GM21447 (cell line): ENCODE data around the gene SLC45A1.

Experiments
- ATAC-seq: cut with Tn5 transposase; IDR thresholded peaks from one replicate; pipeline ENCODE4 v1.9.1; 2021; ENCODE audit not compliant: unreplicated experiment

Gene SLC45A1

DNA sequence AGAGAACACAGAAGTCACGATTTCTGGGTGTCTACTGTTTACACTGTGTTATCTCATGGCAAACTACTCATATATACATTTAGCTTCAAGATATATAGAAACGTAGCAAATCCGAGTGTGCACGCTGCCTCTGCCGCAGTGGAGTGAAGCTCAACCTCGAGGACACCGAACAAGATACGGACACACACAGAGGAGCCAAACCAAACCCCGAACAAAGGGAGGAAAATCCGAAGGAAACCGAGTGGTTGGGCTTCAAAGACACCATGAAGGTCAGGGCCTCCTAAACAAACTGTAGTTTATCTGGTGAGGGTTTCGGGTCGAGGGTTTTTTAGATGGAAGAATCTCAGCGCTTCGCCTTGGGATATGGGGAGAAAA lies 34.5 kb downstream of the SLC45A1 start:
- ATAC-seq: no peak

DNA sequence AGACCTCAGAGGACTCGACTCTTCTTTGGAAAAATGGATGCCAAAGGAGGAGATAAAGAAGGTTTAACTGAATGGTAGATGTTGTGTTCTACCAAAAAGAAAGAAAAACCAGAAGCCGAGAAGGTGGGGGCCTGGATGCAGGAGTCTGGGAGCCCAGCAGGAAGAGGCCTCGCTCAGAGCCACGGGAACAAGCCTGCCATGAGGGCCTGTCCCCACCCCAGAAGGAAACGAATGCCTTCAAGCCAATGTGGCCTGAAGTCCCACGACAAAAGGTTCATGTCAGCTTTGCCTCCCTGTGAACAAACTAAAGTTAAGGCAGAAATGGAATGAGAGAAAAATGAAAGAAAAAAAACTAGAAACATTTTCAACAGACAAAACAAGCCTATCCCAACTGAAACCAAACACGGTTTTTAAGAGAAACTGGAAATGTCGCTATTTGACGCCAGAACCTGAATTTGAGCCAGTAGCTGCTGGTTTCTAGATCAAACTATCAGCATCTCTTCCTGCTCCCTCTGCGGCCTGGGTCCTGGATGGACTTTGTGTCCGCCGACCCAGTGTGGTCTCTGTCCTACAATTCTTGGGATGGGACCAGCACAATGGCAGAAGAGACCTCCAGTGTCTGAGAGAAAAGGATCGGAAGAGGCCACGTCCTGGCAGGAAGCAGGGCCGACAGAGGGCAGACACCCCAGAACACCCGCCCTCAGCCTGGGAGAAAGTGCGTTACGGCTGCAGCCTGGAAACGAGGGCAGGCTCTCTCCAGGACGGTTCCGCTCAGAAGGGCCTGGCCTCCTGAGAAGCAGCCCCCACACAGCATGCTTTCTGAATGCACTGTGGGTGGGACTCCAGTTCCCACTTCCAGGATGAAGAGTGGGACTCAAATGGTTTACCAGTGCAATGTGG lies 35.2 kb downstream of the SLC45A1 start:
- no peak for ATAC-seq

DNA sequence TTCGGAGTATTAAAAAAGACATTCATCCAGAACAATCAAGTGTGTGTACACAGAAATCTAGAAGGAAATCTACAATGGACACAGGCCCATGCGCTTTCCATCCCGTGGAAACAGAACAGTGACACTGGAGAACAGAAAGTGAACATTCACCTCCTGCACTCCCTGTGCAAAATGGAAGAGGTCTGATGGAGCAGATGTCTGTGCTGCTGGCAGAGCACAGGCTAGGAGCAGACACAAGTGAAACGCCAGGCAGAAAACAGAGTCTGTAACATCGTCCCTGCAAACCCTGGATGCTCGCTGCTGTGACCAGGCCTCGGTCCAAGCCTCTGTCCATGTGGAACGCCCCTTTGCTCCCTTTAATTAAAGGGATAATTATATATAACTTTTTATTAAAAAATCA lies 36.1 kb downstream of the SLC45A1 start:
- no peak for ATAC-seq

GRCh38 chr1:8355439-8356255 lies 37.7 kb downstream of the SLC45A1 start:
- no peak for ATAC-seq

DNA sequence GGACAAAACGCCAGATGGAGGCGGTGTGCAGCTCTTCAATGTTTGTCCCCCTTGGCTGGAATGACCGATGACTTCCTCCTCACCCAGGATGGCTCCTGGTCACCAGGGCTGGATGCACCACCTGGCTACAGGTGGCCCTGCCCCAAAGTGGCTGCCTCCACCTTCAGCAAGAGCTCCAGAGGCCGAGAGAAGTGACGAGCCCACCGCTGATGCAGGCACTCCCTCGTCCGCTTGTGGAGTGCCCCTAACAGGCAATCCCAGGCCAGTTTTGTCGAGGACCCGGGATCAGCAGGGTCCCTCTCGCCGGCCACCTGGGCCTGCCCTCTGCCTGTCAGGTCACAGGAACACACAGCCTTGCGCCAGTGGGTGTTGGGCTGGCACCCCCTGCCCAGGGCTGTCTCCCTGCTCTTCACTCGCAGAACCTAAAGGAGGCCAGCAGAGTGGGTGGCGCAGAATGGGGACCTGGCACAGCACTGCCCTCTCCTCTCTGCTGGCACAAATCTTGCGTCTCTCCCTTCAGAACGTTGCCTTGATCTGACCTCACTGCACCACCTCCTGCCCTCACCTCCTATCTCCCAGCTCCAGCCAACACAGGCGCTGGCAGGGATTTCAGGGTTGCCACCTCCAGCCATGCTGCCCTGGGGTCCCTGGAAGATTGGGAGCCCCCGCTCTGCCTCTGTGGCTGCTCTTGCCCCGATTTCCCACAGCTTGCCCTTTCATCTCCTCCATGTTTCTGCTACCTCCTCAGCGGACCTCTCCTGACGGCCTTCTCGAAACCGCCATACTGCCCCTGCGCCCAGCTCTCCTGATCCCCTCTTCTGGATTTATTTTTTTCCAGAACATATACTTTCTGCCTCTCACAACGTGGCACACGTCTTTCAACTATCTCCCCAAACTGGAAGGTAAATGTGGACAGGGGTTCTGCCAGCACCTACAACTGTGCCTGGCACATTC lies 38.6 kb downstream of the SLC45A1 start:
- no peak for ATAC-seq

- no peak for ATAC-seq
Measured at GRCh38 chr1:8357329-8358101, 39.6 kb downstream of the SLC45A1 start.

DNA sequence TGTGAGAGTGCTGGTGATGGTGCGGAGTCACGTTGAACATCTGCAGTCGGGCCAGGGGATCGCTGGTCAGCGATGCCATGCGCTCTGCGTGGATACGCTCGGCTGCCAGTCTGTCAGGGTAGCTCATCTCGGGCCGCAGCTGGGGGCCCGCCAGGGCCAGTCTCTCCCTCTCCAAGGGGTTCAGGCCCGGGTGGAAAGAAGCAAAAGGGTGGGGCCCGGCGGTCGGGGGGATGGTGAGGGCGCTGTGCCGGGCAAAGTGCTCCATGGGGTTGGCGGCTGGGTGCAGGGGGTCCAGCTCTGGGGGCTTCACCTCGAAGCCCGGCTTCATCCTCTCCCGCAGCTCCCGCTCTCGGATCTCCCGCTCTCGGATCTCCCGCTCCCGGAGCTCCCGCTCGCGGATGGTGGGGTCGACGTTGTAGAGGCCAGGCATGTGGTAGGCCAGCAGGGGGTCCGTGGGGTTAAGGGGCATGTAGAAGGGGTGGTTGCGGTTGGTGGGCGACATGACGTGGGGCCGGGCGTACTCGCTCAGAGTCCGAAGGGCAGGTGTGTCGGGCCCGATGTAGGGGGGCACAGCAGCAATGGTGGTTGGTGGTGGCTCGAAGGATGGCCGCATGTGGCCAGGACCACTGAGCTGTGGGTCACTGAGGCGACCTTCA lies 40.5 kb downstream of the SLC45A1 start:
- ATAC-seq: no peak

GRCh38 chr1:8358897-8359616 lies 41.1 kb downstream of the SLC45A1 start:
- no peak for ATAC-seq

DNA sequence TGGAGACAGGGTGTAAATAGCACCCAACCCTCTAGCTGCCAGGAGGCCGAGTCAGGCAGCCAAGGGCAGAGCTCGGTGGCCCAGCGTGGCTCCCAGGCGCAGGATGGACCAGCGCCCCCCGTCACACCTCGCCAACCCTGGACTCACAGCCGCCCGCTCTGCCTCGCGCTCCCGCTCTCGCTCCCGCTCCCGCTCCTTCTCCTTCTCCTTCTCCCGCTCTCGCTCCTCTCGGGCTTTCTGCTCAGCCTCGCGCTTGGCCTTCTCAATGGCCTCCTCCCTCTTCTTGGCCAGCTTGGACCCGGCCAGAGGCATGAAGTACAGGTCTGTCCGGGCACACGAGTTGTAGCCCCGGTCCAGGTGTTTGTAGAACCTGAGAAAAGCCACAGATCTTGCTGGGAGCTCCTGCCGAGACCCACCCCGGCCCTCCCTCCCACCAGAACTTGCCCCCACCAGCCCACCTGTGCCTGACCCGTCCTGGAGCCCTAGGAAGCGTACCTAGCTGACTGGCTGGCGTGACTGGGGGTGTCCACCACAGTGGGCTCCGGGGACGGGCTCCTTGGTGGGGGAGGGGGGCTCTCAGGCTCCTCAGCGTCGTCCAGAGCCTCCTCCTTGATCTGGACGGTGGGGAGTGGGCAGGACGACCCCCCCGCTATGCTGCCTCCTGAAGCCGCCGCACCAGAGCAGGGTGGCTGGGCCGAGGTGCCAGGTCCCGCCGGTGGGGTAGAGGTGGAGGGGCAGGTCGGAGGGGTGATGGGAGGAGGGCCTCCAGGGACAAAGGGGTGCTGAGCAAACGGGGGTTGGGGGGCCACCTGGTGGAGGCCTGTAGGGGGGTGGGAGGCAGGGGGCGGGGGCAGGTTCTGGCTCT lies 41.9 kb downstream of the SLC45A1 start:
- no peak for ATAC-seq

DNA sequence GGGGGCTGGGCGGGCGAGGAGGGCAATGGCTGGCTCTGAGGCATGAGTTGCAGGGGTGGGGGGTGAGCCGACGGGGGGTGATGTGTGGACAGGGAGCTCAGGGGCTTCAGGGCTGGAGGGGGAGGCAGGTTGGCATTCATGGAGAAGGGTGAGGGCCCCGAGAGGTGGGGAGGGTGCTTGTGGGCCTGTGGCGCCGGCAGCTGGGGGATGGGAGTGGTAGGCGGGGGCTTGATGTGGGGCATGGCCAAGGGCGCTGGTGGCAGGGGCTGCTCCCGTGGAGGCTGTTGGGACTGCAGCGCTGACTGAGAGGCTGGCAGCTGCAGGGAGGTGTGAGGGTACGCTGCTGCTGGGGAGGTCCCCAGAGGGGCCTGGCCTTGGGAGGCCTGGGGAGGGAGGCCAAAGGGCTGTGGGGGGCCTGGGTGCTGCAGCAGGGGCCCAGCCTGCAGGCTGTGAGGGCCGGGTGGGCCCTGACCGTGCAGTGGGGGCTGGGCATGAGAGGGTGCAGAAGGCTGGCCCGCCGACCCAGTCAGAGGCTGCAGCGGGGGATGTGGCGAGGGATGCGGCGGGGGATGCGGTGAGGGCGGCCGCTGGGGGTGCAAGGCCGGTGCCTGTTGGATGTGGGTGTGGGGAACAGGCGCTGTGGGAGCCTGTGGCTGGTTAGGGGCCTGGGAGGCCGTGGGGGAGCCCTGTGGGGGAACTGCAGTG lies 42.7 kb downstream of the SLC45A1 start:
- no peak for ATAC-seq

DNA sequence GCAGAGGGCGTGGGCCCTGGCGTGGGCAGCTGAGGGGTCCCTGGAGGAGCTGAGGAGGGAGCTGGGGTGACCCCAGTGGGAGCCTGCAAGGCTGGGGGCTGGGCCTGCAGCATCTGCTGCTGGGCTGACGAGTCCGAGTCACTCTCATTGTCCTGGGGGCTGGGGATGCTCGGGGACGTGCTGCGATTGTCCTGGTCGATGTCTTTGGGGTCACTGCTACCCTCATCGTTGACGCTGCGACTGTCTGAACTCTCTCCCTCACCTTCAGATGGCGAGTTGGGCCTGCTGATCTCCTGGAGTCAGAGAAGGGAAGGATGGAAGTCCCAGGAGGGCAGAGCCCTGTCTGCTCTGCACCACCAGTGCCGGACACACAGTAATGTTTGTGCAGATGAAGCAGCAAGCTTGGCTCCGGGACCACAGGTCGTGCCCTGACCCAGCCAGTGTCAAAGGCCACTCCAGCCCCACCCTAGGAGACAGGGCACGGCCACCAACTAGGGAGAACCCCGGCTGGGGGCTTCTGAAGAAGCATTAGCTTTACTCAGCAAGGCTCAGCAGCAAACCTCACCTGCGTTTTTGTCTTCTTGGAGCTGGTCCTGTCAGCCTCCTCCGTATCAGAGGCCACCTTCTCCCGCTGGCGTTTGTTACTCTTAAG lies 43.4 kb downstream of the SLC45A1 start:
- no peak for ATAC-seq

GRCh38 chr1:8362701-8363101 lies 44.8 kb downstream of the SLC45A1 start:
- no peak for ATAC-seq

DNA sequence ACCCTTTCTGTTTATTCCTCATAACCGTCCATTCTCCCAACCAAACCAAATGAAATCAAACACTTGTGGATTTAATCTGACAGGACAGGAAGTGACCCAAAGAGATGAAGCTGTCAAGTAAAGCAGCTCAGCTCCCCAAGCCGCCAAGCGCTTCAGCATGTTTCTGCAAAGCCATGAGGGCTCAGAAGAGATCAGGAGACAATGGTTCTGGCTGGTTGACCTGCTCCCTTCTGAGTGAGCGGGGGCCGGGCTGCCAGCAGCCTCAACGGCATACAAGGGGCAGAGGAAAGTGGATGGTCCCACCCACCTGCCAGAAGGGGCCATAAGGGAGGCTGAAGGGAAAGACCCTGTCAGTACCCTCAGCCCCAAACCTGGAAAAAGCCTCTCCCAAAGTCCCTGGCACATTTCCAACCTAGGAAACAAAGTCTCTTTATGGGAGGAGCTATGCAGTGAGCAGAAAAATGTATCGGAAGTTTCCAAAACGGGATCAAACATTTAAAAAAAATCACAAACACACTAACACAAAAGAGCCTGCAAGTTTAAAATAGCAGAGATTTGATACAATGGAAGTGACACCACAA lies 45.4 kb downstream of the SLC45A1 start:
- no peak for ATAC-seq

DNA sequence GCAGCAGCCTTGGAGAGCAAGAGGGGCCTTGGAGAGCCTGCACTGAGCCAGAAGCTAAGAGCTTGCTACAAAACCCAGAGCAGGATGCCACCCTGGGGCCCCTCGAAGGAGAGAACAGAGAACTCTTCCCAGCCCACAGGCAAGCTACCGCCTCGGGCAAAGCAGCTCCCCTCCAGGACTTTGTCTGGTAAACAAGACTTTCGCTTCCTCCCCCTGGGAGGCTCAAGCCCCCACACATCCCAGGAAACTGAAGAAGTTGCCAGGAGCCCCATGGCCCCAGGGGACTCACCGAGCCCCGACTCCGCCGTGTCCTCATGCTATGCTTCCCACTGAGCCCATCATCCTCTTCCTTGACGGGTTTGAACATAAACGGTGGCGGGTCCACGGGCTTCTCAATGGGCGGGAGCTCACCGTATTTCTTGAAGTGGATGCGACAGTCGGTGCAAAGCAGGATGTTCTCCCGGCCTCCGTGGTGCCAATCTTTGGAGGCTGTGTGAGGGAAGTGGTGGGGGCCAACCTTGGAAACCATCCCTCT lies 45.9 kb downstream of the SLC45A1 start:
- no peak for ATAC-seq

DNA sequence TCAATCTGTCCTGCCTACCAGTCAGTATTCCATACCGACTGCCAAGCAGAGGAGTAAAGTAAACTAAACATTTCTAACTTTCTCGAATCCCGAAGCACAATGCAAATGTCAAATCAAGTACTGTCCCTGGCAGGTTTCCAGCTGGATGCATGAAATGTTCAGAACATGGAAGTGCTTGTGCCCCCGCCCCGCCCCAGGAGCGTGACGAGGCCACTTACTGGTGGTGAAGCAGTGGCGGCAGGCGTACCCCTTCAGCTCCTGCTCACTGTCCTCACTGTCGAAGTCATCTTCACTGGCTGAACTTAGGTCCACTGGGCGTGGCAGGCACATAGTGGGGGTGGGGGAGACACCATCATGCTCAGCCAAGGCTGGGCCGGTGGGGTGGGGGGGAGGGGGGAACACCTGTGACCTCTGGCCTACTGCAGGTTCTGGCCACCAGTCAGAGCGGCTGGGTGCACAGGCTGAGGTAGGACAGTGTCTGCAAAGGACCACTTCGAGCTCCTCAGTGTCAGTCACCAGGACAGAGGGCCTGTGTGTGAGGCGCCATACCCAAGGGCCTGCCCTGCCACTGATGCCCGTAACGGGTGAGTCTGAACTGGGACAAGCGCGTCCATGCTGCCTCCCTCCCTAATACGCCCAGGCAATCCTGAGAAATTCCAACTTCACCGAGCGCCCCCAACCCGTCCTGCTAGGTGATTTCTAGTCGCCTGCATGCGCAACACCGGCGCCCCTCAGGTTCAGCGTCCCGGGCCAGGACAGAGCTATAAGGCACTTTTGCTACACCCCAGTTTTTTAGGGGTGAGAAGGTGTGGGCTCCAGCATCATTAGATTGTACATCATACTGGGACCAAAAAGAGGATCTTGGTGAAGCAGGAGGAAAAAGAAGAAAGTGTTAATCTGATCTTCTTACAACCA lies 46.9 kb downstream of the SLC45A1 start:
- no peak for ATAC-seq
